Stimulated activated CD4-positive, alpha-beta T cell treated with anti-CD3 and anti-CD28 coated beads, Interleukin-4, amount 100 ng/mL, for 1 hour (primary cell): Measurements from ENCODE around the gene RNFT2.

Experiments
- DNase-seq: peaks from one replicate; pipeline ENCODE4 v3.0.0-alpha.2; 2020

Gene RNFT2

GRCh38 chr12:116880817-116881324 lies 142.8 kb downstream of the RNFT2 start:
- DNase-seq: peak; percentile 39

- no peak for DNase-seq
These were observed 143.3 kb downstream of the RNFT2 start, which contains the start of gene HRK for GRCh38 chr12:116881325-116881876. TSS of gene HRK (minus strand) at chr12:116881441. CDS start at chr12:116881307, 134 bp downstream.

GRCh38 chr12:116881877-116882507 lies 143.9 kb downstream of the RNFT2 start:
- no peak for DNase-seq

GRCh38 chr12:116882742-116883141 lies 144.6 kb downstream of the RNFT2 start:
- DNase-seq: no peak

GRCh38 chr12:116884871-116885270 lies 146.8 kb downstream of the RNFT2 start:
- DNase-seq: no peak

- no peak for DNase-seq
These were observed 147.4 kb downstream of the RNFT2 start for GRCh38 chr12:116885491-116885890.

- no peak for DNase-seq
These were observed 149.1 kb downstream of the RNFT2 start for GRCh38 chr12:116887244-116887643.

- no peak for DNase-seq
These were observed 149.8 kb downstream of the RNFT2 start for GRCh38 chr12:116887897-116888296.

GRCh38 chr12:116890330-116890729 lies 152.2 kb downstream of the RNFT2 start:
- no peak for DNase-seq

GRCh38 chr12:116891019-116891418 lies 152.9 kb downstream of the RNFT2 start:
- no peak for DNase-seq

- DNase-seq: no peak
These were observed 154.4 kb downstream of the RNFT2 start for GRCh38 chr12:116892349-116893140.

GRCh38 chr12:116894913-116895312 lies 156.8 kb downstream of the RNFT2 start:
- no peak for DNase-seq

- no peak for DNase-seq
These were observed 158.4 kb downstream of the RNFT2 start for GRCh38 chr12:116896411-116896924.

GRCh38 chr12:116897476-116897875 lies 159.4 kb downstream of the RNFT2 start:
- DNase-seq: no peak

GRCh38 chr12:116898669-116899068 lies 160.6 kb downstream of the RNFT2 start:
- DNase-seq: no peak

- DNase-seq: no peak
These were observed 163.5 kb downstream of the RNFT2 start for GRCh38 chr12:116901612-116902011.
